MM.1S (cell line): ENCODE measurements around the gene PCBP2.
A peak's percentile ranks its signal among the peaks of the same experiment; 100 is the strongest.

Experiments
- DNase-seq: peaks from one replicate; pipeline ENCODE4 v3.0.0-alpha.2; 2015
- H2AFZ ChIP-seq: fragments of 300-600 bp; sonication (generic); 2 replicates; pipeline ENCODE4 v1.6.0; 2016; ENCODE audit warnings: antibody characterized with exemption, low read length
- H3F3A ChIP-seq: fragments of 300-600 bp; sonication (generic); 2 replicates; pipeline ENCODE4 v1.6.1; 2016; ENCODE audit warnings: mild to moderate bottlenecking, antibody characterized with exemption, low read length, moderate library complexity, mixed read lengths; ENCODE audit not compliant: insufficient read depth
- H3K27ac ChIP-seq: fragments of 300-600 bp; sonication (generic); 2 replicates; pipeline ENCODE4 v1.5.1; 2016; ENCODE audit warnings: mild to moderate bottlenecking, low read length
- H3K27me3 ChIP-seq: fragments of 300-600 bp; sonication (generic); replicated peaks from 2 replicates; pipeline ENCODE4 v1.6.0; 2016; ENCODE audit warnings: low read length; ENCODE audit not compliant: insufficient read depth
- H3K36me3 ChIP-seq: fragments of 300-600 bp; sonication (generic); replicated peaks from 2 replicates; pipeline ENCODE4 v1.6.1; 2016; ENCODE audit warnings: mild to moderate bottlenecking, low read length, mixed read lengths; ENCODE audit not compliant: insufficient read depth
- H3K4me1 ChIP-seq: fragments of 300-600 bp; sonication (generic); 2 replicates; pipeline ENCODE4 v1.6.1; 2016; ENCODE audit warnings: low read length, mixed read lengths
- H3K4me2 ChIP-seq: fragments of 300-600 bp; sonication (generic); 2 replicates; pipeline ENCODE4 v1.6.0; 2016; ENCODE audit warnings: low read depth, low read length
- H3K4me3 ChIP-seq: fragments of 300-600 bp; sonication (generic); 2 replicates; pipeline ENCODE4 v1.5.1; 2016; ENCODE audit warnings: low read length, mixed read lengths
- H3K79me2 ChIP-seq: fragments of 300-600 bp; sonication (generic); 2 replicates; pipeline ENCODE4 v1.6.1; 2016; ENCODE audit warnings: mixed run types, low read length, mixed read lengths
- H3K9ac ChIP-seq: fragments of 300-600 bp; sonication (generic); 2 replicates; pipeline ENCODE4 v1.6.1; 2016; ENCODE audit warnings: low read length, mixed read lengths
- H3K9me2 ChIP-seq: fragments of 300-600 bp; sonication (generic); replicated peaks from 2 replicates; pipeline ENCODE4 v1.6.1; 2016; ENCODE audit warnings: mild to moderate bottlenecking, low read length, mixed read lengths; ENCODE audit not compliant: insufficient read depth
- H3K9me3 ChIP-seq: fragments of 300-600 bp; sonication (generic); replicated peaks from 2 replicates; pipeline ENCODE4 v1.6.1; 2016; ENCODE audit warnings: mild to moderate bottlenecking, low read length, mixed read lengths; ENCODE audit not compliant: insufficient read depth
- H4K20me1 ChIP-seq: fragments of 300-600 bp; sonication (generic); 2 replicates; pipeline ENCODE4 v1.6.1; 2016; ENCODE audit warnings: mild to moderate bottlenecking, low read length, moderate library complexity, mixed read lengths; ENCODE audit not compliant: insufficient read depth
- EZH2 ChIP-seq: fragments of 300-600 bp; sonication (generic); optimal IDR thresholded peaks from 2 replicates; pipeline ENCODE3; 2017; ENCODE audit warnings: low read depth, mild to moderate bottlenecking, antibody characterized with exemption, low read length, mixed read lengths
- EZH2phosphoT487 ChIP-seq: fragments of 300-600 bp; sonication (generic); IDR thresholded peaks from 2 replicates; pipeline ENCODE4 v1.6.1; 2018; ENCODE audit warnings: antibody characterized with exemption, low read length
- TF ChIP-seq, protein P1 (sequence below): fragments of 300-600 bp; sonication (generic); IDR thresholded peaks from 2 replicates; pipeline ENCODE4 v1.5.1; 2016; ENCODE audit warnings: antibody characterized with exemption, low read length, mixed read lengths

Gene PCBP2

DNA sequence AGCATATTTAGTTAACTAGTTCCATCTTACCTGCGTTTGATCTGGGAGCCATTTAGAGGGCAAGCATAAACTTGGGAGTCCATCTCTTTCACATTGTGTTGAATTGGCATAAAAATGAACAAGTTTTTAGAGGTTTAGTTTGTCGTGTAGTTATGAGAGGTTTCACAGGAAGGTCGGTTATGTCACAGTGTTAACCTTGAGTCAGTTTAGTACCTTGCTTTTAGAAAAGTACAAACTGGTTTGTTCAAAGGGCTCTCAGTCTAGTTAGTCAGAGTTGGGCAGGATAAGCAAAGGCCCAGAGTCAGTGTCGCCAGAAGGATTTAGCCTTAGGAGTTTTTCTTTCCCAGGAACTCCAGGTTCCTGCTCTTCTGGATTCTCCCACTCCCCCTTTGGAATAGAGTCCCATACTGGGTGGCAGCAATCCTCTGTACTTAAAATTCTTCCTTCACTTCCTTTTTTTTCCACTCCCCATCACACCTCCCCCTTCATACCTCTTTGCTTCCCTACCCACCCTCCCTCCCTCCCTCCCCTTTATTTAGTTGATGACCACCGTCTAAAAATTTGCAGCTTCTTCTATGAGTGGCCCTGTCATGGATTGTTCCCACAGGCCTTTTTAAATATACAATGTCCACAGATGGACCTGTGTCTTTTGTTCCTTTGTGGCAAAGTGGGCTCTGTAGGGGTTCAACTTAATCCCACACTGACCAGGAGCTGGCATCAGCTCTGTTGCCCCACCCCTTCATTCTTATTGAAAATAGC lies 12.1 kb downstream of the PCBP2 start:
- peak overlapping the region; percentile 65 for H3K9ac ChIP-seq
- peaks cover 99% of the 10 kb centered on the region for H3F3A ChIP-seq
- no peak overlapping the region for H2AFZ ChIP-seq
- peak; percentile 51 for DNase-seq
- peaks cover 88% of the 10 kb centered on the region for H3K4me1 ChIP-seq
- peak overlapping the region; percentile 76 for H3K4me2 ChIP-seq
- no peaks in the 10 kb centered on the region; the same call in 1 of the 2 replicates for H4K20me1 ChIP-seq
- H3K4me3 ChIP-seq = peak overlapping the region; percentile 45; the same call in 1 of the 2 replicates
- peaks cover 100% of the 10 kb centered on the region for H3K79me2 ChIP-seq
- TF ChIP-seq, protein P1, sequence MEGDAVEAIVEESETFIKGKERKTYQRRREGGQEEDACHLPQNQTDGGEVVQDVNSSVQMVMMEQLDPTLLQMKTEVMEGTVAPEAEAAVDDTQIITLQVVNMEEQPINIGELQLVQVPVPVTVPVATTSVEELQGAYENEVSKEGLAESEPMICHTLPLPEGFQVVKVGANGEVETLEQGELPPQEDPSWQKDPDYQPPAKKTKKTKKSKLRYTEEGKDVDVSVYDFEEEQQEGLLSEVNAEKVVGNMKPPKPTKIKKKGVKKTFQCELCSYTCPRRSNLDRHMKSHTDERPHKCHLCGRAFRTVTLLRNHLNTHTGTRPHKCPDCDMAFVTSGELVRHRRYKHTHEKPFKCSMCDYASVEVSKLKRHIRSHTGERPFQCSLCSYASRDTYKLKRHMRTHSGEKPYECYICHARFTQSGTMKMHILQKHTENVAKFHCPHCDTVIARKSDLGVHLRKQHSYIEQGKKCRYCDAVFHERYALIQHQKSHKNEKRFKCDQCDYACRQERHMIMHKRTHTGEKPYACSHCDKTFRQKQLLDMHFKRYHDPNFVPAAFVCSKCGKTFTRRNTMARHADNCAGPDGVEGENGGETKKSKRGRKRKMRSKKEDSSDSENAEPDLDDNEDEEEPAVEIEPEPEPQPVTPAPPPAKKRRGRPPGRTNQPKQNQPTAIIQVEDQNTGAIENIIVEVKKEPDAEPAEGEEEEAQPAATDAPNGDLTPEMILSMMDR = no peak
- TF ChIP-seq EZH2phosphoT487 (no peak), EZH2 (no peak)
- H3K9me3 ChIP-seq = no peaks in the 10 kb centered on the region
- no peaks in the 10 kb centered on the region for H3K27me3 ChIP-seq
- peaks cover 14% of the 10 kb centered on the region for H3K36me3 ChIP-seq
- H3K9me2 ChIP-seq = no peaks in the 10 kb centered on the region
- H3K27ac ChIP-seq = peak overlapping the region; percentile 94

DNA sequence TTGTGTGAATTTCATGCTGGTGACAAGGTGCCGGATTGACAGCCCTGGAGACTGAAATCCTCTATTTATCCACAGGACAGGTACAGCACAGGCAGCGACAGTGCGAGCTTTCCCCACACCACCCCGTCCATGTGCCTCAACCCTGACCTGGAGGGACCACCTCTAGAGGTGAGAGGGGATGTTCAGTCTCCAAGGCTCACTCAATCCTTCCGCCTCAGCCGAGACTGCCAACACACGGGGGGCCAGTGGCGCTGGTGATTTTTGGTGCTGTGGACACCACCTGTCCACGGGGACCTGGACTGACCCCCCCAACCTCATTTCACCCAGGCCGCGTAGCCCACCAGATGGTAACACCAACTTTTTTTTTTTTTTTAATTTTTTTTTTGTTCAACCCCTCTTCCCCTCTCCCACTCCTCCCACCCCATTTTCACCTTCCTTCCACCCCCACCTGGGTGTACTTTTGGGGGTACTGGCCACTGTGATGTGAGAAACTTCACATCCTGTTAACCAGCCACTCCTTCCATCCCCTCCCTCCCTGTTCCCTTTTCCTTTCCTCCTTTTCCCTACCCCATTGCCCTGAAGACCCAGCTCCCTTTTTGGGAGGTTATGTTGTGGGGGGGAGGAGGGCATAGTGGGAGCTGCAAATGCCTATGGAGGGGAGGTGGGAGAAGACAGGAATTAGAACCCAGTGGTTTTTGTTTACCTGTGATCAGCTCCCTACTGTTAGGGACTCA lies 12.9 kb downstream of the PCBP2 start:
- Histone ChIP-seq H3K4me1 (peaks cover 91% of the 10 kb centered on the region), H3K9me3 (no peaks in the 10 kb centered on the region), H3K4me2 (peak overlapping the region; percentile 61), H3K36me3 (peaks cover 14% of the 10 kb centered on the region), H2AFZ (no peak overlapping the region), H3K9ac (peak overlapping the region; percentile 58), H3K79me2 (peaks cover 94% of the 10 kb centered on the region), H3K4me3 (peak overlapping the region; percentile 13; the same call in 1 of the 2 replicates), H3K27ac (peak overlapping the region; percentile 94), H3K9me2 (no peaks in the 10 kb centered on the region), H3K27me3 (no peaks in the 10 kb centered on the region), H4K20me1 (no peaks in the 10 kb centered on the region; the same call in 1 of the 2 replicates), H3F3A (peaks cover 99% of the 10 kb centered on the region)
- TF ChIP-seq EZH2phosphoT487 = no peak
- no peak for TF ChIP-seq EZH2
- TF ChIP-seq, protein P1 = no peak
- DNase-seq = peak; percentile 6

DNA sequence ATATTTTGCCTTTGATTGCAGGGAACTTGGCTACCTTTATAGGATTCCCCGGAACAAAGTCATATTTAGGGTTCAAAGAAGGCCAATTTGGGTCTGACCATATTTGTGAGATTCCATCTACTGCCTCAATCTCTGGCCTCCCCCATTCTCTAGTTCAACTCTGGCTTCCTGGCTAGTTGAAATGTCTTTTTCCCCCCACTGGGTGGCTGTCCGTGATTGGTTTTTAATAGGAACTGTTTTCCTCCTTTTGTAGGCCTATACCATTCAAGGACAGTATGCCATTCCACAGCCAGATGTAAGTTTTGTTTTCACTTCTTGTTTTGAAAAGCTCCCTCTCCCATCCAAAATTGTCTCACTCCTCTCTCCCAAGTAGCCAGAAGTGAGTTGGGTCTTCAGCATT lies 13.8 kb downstream of the PCBP2 start:
- H3F3A ChIP-seq = peaks cover 96% of the 10 kb centered on the region
- no peak overlapping the region for H2AFZ ChIP-seq
- peaks cover 91% of the 10 kb centered on the region for H3K4me1 ChIP-seq
- peak overlapping the region; percentile 61 for H3K4me2 ChIP-seq
- no peaks in the 10 kb centered on the region for H3K27me3 ChIP-seq
- H3K27ac ChIP-seq = peak overlapping the region; percentile 94
- H3K79me2 ChIP-seq = peaks cover 91% of the 10 kb centered on the region
- no peaks in the 10 kb centered on the region for H3K9me3 ChIP-seq
- TF ChIP-seq, protein P1 = peak; percentile 42
- no peak for TF ChIP-seq EZH2phosphoT487
- H3K4me3 ChIP-seq = peak overlapping the region; percentile 13; the same call in 1 of the 2 replicates
- H3K36me3 ChIP-seq = peaks cover 14% of the 10 kb centered on the region
- H4K20me1 ChIP-seq = no peaks in the 10 kb centered on the region; the same call in 1 of the 2 replicates
- peak overlapping the region; percentile 58; the same call in 1 of the 2 replicates for H3K9ac ChIP-seq
- peak; percentile 56 for DNase-seq
- no peaks in the 10 kb centered on the region for H3K9me2 ChIP-seq
